K562 treated with DMSO at 1 percent for 24 hours (cell line): ENCODE results near the gene CACNA1I. TPM values are rescaled to one million over a fixed set of nuclear protein-coding genes. Genes with fewer than 3 reads are reported as not detected.

Experiments
- total RNA-seq: library from RNA; unstranded; fragments of 300-600 nt; gene quantifications from 2 replicates; pipeline ENCODE4 v1.2.3, GENCODE V29; 2022; ENCODE audit warnings: low read depth; ENCODE audit not compliant: insufficient read depth

The CACNA1I gene
- 0.60 and 0.80 TPM in 2 replicates for total RNA-seq

GRCh38 chr22:39570665-39571064 is at the start of gene CACNA1I:
TSS of gene CACNA1I (plus strand) at chr22:39570753. CDS start at chr22:39570753, 0 bp downstream.

GRCh38 chr22:39532215-39533073 is 38.1 kb upstream of the CACNA1I start, which contains the start of gene RPS19BP1:
TSS of gene RPS19BP1 (minus strand) at chr22:39532748. CDS start at chr22:39532738, 10 bp downstream.

Other genes with a start within 250 kb of the CACNA1I start
- 19.3 and 35.8 TPM in 2 replicates for gene SYNGR1, start 220.8 kb upstream of the CACNA1I start, total RNA-seq
- gene TAB1, start 171.0 kb upstream of the CACNA1I start, total RNA-seq: 26.2 and 28.8 TPM in 2 replicates
- 7.2 and 7.9 TPM in 2 replicates for gene MGAT3, start 113.7 kb upstream of the CACNA1I start, total RNA-seq
- gene MIEF1, start 68.5 kb upstream of the CACNA1I start, total RNA-seq: 19.8 and 22.7 TPM in 2 replicates
- 731 and 785 TPM in 2 replicates for gene ATF4, start 50.2 kb upstream of the CACNA1I start, total RNA-seq
- 151 and 157 TPM in 2 replicates for gene RPS19BP1, start 38.0 kb upstream of the CACNA1I start, total RNA-seq